SK-N-DZ (cell line): Measurements from ENCODE around the gene CLIC6. TPM values are rescaled to one million over a fixed set of nuclear protein-coding genes. Genes with fewer than 3 reads are reported as not detected.

Source experiments
- DNase-seq: peaks from one replicate; pipeline ENCODE4 v3.0.0-alpha.2; 2015; ENCODE audit warnings: low spot score
- polyA plus RNA-seq, 2 experiments: library from polyadenylated mRNA; depleted of rRNA; stranded (reverse); fragments of >200 nt; gene quantifications; 2 replicates each; pipeline ENCODE4 v1.2.3, GENCODE V29; 2014

CLIC6 gene
- not detected in 2 replicates for polyA plus RNA-seq (2014; cell fraction: cytosol; rRNA removed)
- not detected in 2 replicates for polyA plus RNA-seq (2014; cell fraction: nucleus; rRNA removed)

- DNase-seq, result no peak
These were observed at the start of gene CLIC6 for GRCh38 chr21:34668803-34669148. Gene CLIC6, plus strand, starts transcription at chr21:34668994. Its CDS starts 395 bp downstream, at chr21:34669389.

- no peak for DNase-seq
These were observed 48.7 kb upstream of the CLIC6 start for GRCh38 chr21:34619841-34620665.

- no peak for DNase-seq
These were observed 47.1 kb upstream of the CLIC6 start for GRCh38 chr21:34621434-34622350.

- no peak for DNase-seq
These were observed 45.3 kb upstream of the CLIC6 start for GRCh38 chr21:34623516-34623915.

GRCh38 chr21:34625030-34625593, 43.7 kb upstream of the CLIC6 start:
- no peak for DNase-seq

- DNase-seq, result no peak
These were observed 42.7 kb upstream of the CLIC6 start for GRCh38 chr21:34626131-34626530.

- peak; percentile 37 for DNase-seq
These were observed 38.2 kb upstream of the CLIC6 start for GRCh38 chr21:34630536-34631143.

GRCh38 chr21:34632498-34632897, 36.3 kb upstream of the CLIC6 start:
- DNase-seq, result no peak

- DNase-seq, result no peak
These were observed 33.5 kb upstream of the CLIC6 start for GRCh38 chr21:34635307-34635706.

GRCh38 chr21:34636961-34637360, 31.8 kb upstream of the CLIC6 start:
- no peak for DNase-seq

- DNase-seq, result no peak
These were observed 29.5 kb upstream of the CLIC6 start for GRCh38 chr21:34639250-34639649.

GRCh38 chr21:34639882-34640788, 28.7 kb upstream of the CLIC6 start:
- no peak for DNase-seq

GRCh38 chr21:34640858-34641257, 27.9 kb upstream of the CLIC6 start:
- DNase-seq, result no peak

GRCh38 chr21:34642211-34643075, 26.4 kb upstream of the CLIC6 start:
- no peak for DNase-seq

- no peak for DNase-seq
These were observed 24.0 kb upstream of the CLIC6 start for GRCh38 chr21:34644825-34645224.

- no peak for DNase-seq
These were observed 21.2 kb upstream of the CLIC6 start for GRCh38 chr21:34647555-34647954.

GRCh38 chr21:34648739-34649297, 20.0 kb upstream of the CLIC6 start:
- no peak for DNase-seq

- DNase-seq, result no peak
These were observed 19.4 kb upstream of the CLIC6 start for GRCh38 chr21:34649400-34649799.

GRCh38 chr21:34650861-34651431, 17.8 kb upstream of the CLIC6 start:
- DNase-seq, result no peak
